ENCODE data around the gene BRPF1.

The BRPF1 gene

DNA sequence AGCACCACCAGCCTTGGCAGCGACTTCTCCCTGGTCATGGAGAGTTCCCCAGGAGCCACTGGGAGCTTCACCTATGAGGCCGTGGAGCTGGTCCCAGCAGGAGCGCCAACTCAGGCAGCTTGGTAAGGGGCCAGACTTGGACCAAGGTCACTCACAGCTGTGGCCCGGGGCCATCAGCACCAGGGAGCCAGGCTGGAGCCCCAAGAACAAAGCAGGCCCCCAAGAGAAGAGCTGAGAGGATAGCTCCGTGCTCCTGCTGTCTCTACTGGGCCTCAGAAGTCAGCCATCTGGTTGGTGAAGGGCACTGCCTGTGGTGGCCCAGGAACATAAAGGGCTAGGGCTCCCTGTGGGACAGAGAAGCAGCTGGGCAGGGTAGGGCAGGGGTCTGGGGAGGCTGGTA lies 42.6 kb upstream of the BRPF1 start:
- no peaks in the 10 kb centered on the region for H3K36me3 ChIP-seq (ENCODE audit: low read length)
- no peaks in the 10 kb centered on the region for H3K9me2 ChIP-seq (replicated peaks; ENCODE audit: insufficient read depth, low read length)
- H4K20me1 ChIP-seq (ENCODE audit: low read depth, low read length) = no peaks in the 10 kb centered on the region
- H3F3A ChIP-seq (ENCODE audit: insufficient read depth) = no peaks in the 10 kb centered on the region
- no peak overlapping the region for H3K27ac ChIP-seq (ENCODE audit: low read depth, low read length)
- H3K4me2 ChIP-seq (ENCODE audit: low read depth, low read length, poor library complexity, severe bottlenecking) = no peak overlapping the region
- no peak overlapping the region for H2AFZ ChIP-seq (ENCODE audit: low read depth, low read length, severe bottlenecking)
- no peak overlapping the region for H3K4me3 ChIP-seq (ENCODE audit: insufficient read depth, low read length, poor library complexity, severe bottlenecking)
- no peaks in the 10 kb centered on the region for H3K9me3 ChIP-seq (ENCODE audit: insufficient read depth, low read length)
- H3K9ac ChIP-seq (ENCODE audit: low read length) = no peak overlapping the region
- TF ChIP-seq, protein P1, sequence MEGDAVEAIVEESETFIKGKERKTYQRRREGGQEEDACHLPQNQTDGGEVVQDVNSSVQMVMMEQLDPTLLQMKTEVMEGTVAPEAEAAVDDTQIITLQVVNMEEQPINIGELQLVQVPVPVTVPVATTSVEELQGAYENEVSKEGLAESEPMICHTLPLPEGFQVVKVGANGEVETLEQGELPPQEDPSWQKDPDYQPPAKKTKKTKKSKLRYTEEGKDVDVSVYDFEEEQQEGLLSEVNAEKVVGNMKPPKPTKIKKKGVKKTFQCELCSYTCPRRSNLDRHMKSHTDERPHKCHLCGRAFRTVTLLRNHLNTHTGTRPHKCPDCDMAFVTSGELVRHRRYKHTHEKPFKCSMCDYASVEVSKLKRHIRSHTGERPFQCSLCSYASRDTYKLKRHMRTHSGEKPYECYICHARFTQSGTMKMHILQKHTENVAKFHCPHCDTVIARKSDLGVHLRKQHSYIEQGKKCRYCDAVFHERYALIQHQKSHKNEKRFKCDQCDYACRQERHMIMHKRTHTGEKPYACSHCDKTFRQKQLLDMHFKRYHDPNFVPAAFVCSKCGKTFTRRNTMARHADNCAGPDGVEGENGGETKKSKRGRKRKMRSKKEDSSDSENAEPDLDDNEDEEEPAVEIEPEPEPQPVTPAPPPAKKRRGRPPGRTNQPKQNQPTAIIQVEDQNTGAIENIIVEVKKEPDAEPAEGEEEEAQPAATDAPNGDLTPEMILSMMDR (IDR thresholded peaks at IDR 0.05; ENCODE audit: insufficient read depth, low read length, poor library complexity, severe bottlenecking) = no peak
- TF ChIP-seq EZH2phosphoT487 (conservative IDR thresholded peaks at IDR 0.05; ENCODE audit: low read length) = no peak
- H3K27me3 ChIP-seq (ENCODE audit: low read length) = no peaks in the 10 kb centered on the region
- no peaks in the 10 kb centered on the region for H3K79me2 ChIP-seq (ENCODE audit: insufficient read depth, low read length)

DNA sequence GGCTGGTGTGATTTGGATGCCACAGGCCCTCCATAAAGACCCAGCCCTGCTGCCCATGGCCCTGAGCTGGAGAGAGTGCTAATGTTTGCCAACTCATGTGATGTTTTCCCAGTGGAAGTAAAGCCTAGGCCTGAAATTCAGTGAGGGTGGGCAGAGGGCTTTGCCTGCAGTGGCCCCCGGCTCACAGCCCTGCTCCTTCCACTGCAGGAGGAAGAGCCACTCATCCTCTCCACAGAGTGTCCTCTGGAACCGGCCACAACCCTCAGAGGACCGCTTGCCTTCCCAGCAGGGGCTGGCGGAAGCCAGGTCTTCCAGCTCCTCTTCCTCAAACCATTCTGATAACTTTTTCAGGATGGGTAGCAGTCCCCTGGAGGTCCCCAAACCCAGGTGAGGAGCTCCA lies 41.8 kb upstream of the BRPF1 start:
- Histone ChIP-seq H3K9ac (ENCODE audit: low read length) (no peak overlapping the region), H3K9me3 (ENCODE audit: insufficient read depth, low read length) (no peaks in the 10 kb centered on the region), H3K4me2 (ENCODE audit: low read depth, low read length, poor library complexity, severe bottlenecking) (no peak overlapping the region), H3K27ac (ENCODE audit: low read depth, low read length) (no peak overlapping the region), H3K36me3 (ENCODE audit: low read length) (no peaks in the 10 kb centered on the region), H3K4me3 (ENCODE audit: insufficient read depth, low read length, poor library complexity, severe bottlenecking) (no peak overlapping the region), H4K20me1 (ENCODE audit: low read depth, low read length) (no peaks in the 10 kb centered on the region), H3K9me2 (replicated peaks; ENCODE audit: insufficient read depth, low read length) (no peaks in the 10 kb centered on the region), H3K79me2 (ENCODE audit: insufficient read depth, low read length) (no peaks in the 10 kb centered on the region), H2AFZ (ENCODE audit: low read depth, low read length, severe bottlenecking) (no peak overlapping the region), H3F3A (ENCODE audit: insufficient read depth) (no peaks in the 10 kb centered on the region), H3K27me3 (ENCODE audit: low read length) (no peaks in the 10 kb centered on the region)
- TF ChIP-seq, protein P1 (IDR thresholded peaks at IDR 0.05; ENCODE audit: insufficient read depth, low read length, poor library complexity, severe bottlenecking) = no peak
- no peak for TF ChIP-seq EZH2phosphoT487 (conservative IDR thresholded peaks at IDR 0.05; ENCODE audit: low read length)

DNA sequence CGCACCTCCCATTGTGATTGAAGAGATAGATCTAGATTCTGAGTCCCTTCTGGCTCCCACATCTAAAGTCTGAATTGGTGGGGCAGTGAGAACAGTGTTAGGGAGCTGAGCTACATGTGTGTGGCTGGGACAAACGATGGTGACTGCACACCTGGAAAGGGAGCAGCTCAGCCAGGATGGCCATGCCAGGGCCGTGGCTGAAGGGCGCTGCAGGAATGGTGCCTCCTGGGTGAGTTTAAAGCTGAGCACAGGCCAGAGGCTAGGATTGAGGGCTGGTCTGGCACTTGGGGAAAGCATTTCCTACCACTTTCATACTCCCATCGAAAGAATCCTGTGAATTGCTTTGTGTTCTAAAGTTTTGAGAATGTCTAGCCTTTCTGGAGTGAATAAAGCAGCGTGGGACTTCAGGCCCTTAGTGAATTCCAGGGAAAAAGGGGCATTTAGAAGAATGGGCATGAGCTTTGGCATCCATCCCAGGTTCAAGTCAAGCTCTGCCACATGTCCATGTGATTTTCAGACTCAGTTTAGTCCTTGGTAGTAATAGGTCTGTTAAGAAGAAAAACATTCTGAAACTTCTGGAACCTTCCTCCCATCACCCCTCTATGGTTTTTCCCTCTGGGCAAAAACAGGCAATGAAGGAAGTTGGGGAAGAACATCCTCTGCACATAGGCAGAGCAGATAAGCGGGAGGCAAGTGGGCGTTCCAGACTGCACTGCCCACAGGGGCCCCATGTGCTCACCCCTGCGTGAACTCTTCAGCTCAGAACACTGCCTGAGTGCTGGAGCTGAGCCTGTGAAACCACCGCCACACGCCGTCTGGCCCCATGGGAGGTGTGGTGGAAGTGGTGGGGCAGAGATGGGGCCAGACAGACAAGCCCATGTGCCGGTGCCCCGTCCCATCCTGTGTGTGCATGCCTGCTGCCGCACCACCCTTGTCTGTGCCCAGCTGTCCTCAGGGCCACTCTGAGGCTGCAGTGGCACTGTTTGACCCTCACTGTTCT lies 40.8 kb upstream of the BRPF1 start:
- Histone ChIP-seq H3K9me3 (ENCODE audit: insufficient read depth, low read length) (no peaks in the 10 kb centered on the region), H3K27me3 (ENCODE audit: low read length) (no peaks in the 10 kb centered on the region), H4K20me1 (ENCODE audit: low read depth, low read length) (no peaks in the 10 kb centered on the region), H3K9me2 (replicated peaks; ENCODE audit: insufficient read depth, low read length) (no peaks in the 10 kb centered on the region), H3K4me3 (ENCODE audit: insufficient read depth, low read length, poor library complexity, severe bottlenecking) (no peak overlapping the region), H3K79me2 (ENCODE audit: insufficient read depth, low read length) (no peaks in the 10 kb centered on the region), H3F3A (ENCODE audit: insufficient read depth) (no peaks in the 10 kb centered on the region), H3K27ac (ENCODE audit: low read depth, low read length) (no peak overlapping the region), H3K36me3 (ENCODE audit: low read length) (no peaks in the 10 kb centered on the region), H3K9ac (ENCODE audit: low read length) (no peak overlapping the region), H2AFZ (ENCODE audit: low read depth, low read length, severe bottlenecking) (no peak overlapping the region), H3K4me2 (ENCODE audit: low read depth, low read length, poor library complexity, severe bottlenecking) (no peak overlapping the region)
- TF ChIP-seq EZH2phosphoT487 (conservative IDR thresholded peaks at IDR 0.05; ENCODE audit: low read length) = no peak

DNA sequence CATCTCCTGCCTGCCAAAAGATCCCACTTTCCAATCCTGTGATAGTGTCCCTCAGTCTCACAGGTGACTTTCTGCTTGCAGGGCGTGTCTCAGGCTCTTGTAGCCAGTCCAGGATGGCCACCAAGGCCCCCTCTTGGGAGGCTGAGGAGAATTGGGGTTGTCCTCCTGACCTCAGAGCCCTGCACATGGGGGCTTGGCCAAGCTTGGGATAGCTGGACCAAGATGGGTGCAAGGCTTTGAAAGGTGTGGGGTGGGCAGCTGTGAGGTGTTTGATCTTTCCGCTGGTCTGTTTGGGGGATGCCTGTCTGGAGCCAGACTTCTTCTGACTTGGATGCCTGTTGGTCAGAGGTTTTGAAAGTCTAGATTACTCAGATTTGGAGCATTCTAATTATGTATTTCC lies 39.9 kb upstream of the BRPF1 start:
- H2AFZ ChIP-seq (ENCODE audit: low read depth, low read length, severe bottlenecking) = no peak overlapping the region
- no peak overlapping the region for H3K27ac ChIP-seq (ENCODE audit: low read depth, low read length)
- no peaks in the 10 kb centered on the region for H4K20me1 ChIP-seq (ENCODE audit: low read depth, low read length)
- TF ChIP-seq EZH2phosphoT487 (conservative IDR thresholded peaks at IDR 0.05; ENCODE audit: low read length) = no peak
- TF ChIP-seq, protein P1 (IDR thresholded peaks at IDR 0.05; ENCODE audit: insufficient read depth, low read length, poor library complexity, severe bottlenecking) = no peak
- H3K36me3 ChIP-seq (ENCODE audit: low read length) = no peaks in the 10 kb centered on the region
- H3K9ac ChIP-seq (ENCODE audit: low read length) = no peak overlapping the region
- no peaks in the 10 kb centered on the region for H3K9me2 ChIP-seq (replicated peaks; ENCODE audit: insufficient read depth, low read length)
- H3F3A ChIP-seq (ENCODE audit: insufficient read depth) = no peaks in the 10 kb centered on the region
- no peak overlapping the region for H3K4me3 ChIP-seq (ENCODE audit: insufficient read depth, low read length, poor library complexity, severe bottlenecking)
- no peaks in the 10 kb centered on the region for H3K9me3 ChIP-seq (ENCODE audit: insufficient read depth, low read length)
- H3K27me3 ChIP-seq (ENCODE audit: low read length) = no peaks in the 10 kb centered on the region
- H3K4me2 ChIP-seq (ENCODE audit: low read depth, low read length, poor library complexity, severe bottlenecking) = no peak overlapping the region
- no peaks in the 10 kb centered on the region for H3K79me2 ChIP-seq (ENCODE audit: insufficient read depth, low read length)
